KMS-11 (cell line): Measurements from ENCODE around the gene CAMKMT.

ENCODE experiments used
- H2AFZ ChIP-seq: fragments of 200-600 bp; sonication (generic); 2 replicates; pipeline ENCODE4 v1.6.1; 2016; ENCODE audit warnings: antibody characterized with exemption, mixed run types, low read depth
- H3K27ac ChIP-seq: fragments of 200-600 bp; sonication (generic); 2 replicates; pipeline ENCODE4 v1.6.1; 2016; ENCODE audit warnings: mild to moderate bottlenecking, mixed run types
- H3K27me3 ChIP-seq: fragments of 200-600 bp; sonication (generic); 2 replicates; pipeline ENCODE4 v1.6.1; 2017; ENCODE audit warnings: mild to moderate bottlenecking, low read depth, mixed run types, moderate library complexity; ENCODE audit not compliant: insufficient read depth
- H3K36me3 ChIP-seq: fragments of 200-600 bp; sonication (generic); 2 replicates; pipeline ENCODE4 v1.6.1; 2017; ENCODE audit warnings: mild to moderate bottlenecking, mixed run types; ENCODE audit not compliant: insufficient read depth
- H3K4me1 ChIP-seq: fragments of 200-600 bp; sonication (generic); 2 replicates; pipeline ENCODE4 v1.6.1; 2016; ENCODE audit warnings: mild to moderate bottlenecking, low read depth, mixed run types; ENCODE audit not compliant: poor library complexity, severe bottlenecking
- H3K4me2 ChIP-seq: fragments of 200-600 bp; sonication (generic); 2 replicates; pipeline ENCODE4 v1.7.0; 2016; ENCODE audit warnings: mild to moderate bottlenecking, mixed run types
- H3K4me3 ChIP-seq: fragments of 200-600 bp; sonication (generic); IDR thresholded peaks from 2 replicates; pipeline ENCODE4 v1.6.1; 2017; ENCODE audit warnings: low read depth, low read length, mixed read lengths; ENCODE audit not compliant: insufficient read depth
- H3K79me2 ChIP-seq: fragments of 200-600 bp; sonication (generic); 2 replicates; pipeline ENCODE4 v1.6.1; 2016; ENCODE audit warnings: low read depth, mixed run types; ENCODE audit not compliant: insufficient read depth
- H3K9ac ChIP-seq: fragments of 200-600 bp; sonication (generic); 2 replicates; pipeline ENCODE4 v1.6.1; 2016; ENCODE audit warnings: mild to moderate bottlenecking, mixed run types
- H4K20me1 ChIP-seq: fragments of 200-600 bp; sonication (generic); 2 replicates; pipeline ENCODE4 v1.6.1; 2016; ENCODE audit warnings: mild to moderate bottlenecking, mixed run types; ENCODE audit not compliant: insufficient read depth
- CTCF ChIP-seq: fragments of 200-600 bp; sonication (generic); conservative IDR thresholded peaks from 2 replicates; pipeline ENCODE4 v1.6.1; 2017; ENCODE audit warnings: low read depth, mild to moderate bottlenecking, antibody characterized with exemption, low read length, moderate library complexity, mixed read lengths

CAMKMT gene

GRCh38 chr2:44570777-44571176 is 209.0 kb downstream of the CAMKMT start:
- H3K9ac ChIP-seq = no peak overlapping the region
- H3K27ac ChIP-seq = no peak overlapping the region
- no peaks in the 10 kb centered on the region for H3K36me3 ChIP-seq
- H3K4me1 ChIP-seq = peaks cover 9% of the 10 kb centered on the region
- no peak overlapping the region for H2AFZ ChIP-seq
- no peaks in the 10 kb centered on the region for H3K27me3 ChIP-seq
- no peaks in the 10 kb centered on the region for H3K79me2 ChIP-seq
- TF ChIP-seq CTCF = no peak
- no peaks in the 10 kb centered on the region for H4K20me1 ChIP-seq
- no peak overlapping the region for H3K4me3 ChIP-seq
- H3K4me2 ChIP-seq = no peak overlapping the region

DNA sequence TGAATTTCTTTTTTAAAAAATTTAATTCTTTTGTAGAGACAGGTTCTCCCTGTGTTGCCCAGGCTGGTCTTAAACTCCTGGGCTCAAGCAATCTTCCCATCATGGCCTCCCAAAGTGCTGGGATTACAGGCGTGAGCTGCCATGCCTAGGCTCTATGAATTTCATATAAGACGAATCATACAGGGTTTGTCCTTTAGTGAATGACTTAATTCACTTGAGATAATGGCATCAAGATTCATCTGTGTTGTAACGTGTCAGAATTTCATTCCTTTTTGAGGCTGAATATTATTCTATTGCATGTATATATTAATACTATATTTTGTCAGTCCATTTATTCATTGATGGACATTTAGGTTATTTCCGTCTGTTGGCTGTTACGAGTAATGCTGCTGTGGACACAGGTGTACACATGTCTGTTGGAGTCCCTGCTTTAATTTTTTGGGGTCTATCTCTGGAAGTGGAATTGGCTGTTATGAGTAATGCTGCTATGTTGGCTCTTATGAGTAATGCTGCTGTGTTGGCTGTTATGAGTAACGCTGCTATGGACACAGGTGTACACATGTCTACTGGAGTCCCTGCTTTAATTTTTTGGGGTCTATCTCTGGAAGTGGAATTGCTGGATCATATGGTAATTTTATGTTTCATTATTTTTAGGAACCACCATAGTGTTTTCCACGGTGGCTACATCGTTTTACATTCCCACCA is 210.6 kb downstream of the CAMKMT start:
- H3K27ac ChIP-seq = no peak overlapping the region
- TF ChIP-seq CTCF = no peak
- no peak overlapping the region for H3K9ac ChIP-seq
- H2AFZ ChIP-seq = no peak overlapping the region
- no peaks in the 10 kb centered on the region for H4K20me1 ChIP-seq
- no peaks in the 10 kb centered on the region for H3K27me3 ChIP-seq
- no peak overlapping the region for H3K4me3 ChIP-seq
- H3K36me3 ChIP-seq = no peaks in the 10 kb centered on the region
- no peaks in the 10 kb centered on the region for H3K79me2 ChIP-seq
- H3K4me1 ChIP-seq = peaks cover 9% of the 10 kb centered on the region
- no peak overlapping the region for H3K4me2 ChIP-seq

- Histone ChIP-seq H2AFZ (no peak overlapping the region), H3K27me3 (no peaks in the 10 kb centered on the region)
Observed at GRCh38 chr2:44573996-44574395, 212.2 kb downstream of the CAMKMT start.

GRCh38 chr2:44578471-44579093 is 216.8 kb downstream of the CAMKMT start:
- Histone ChIP-seq H3K9ac (no peak overlapping the region), H3K36me3 (no peaks in the 10 kb centered on the region), H3K27me3 (no peaks in the 10 kb centered on the region), H3K79me2 (no peaks in the 10 kb centered on the region), H3K27ac (no peak overlapping the region), H3K4me3 (no peak overlapping the region), H3K4me1 (peaks cover 34% of the 10 kb centered on the region), H4K20me1 (no peaks in the 10 kb centered on the region), H2AFZ (no peak overlapping the region), H3K4me2 (no peak overlapping the region)
- TF ChIP-seq CTCF = no peak

More at GRCh38 chr2:44573996-44574395, 212.2 kb downstream of the CAMKMT start:
- Histone ChIP-seq H3K4me2 (no peak overlapping the region), H3K4me1 (peaks cover 15% of the 10 kb centered on the region), H3K9ac (no peak overlapping the region), H3K36me3 (no peaks in the 10 kb centered on the region), H4K20me1 (no peaks in the 10 kb centered on the region), H3K79me2 (no peaks in the 10 kb centered on the region), H3K27ac (no peak overlapping the region), H3K4me3 (no peak overlapping the region)
- no peak for TF ChIP-seq CTCF
